Measurements from ENCODE around the gene NT5DC2. TPM values are rescaled to one million over a fixed set of nuclear protein-coding genes. Genes with fewer than 3 reads are reported as not detected.

The NT5DC2 gene
- polyA plus RNA-seq, 1 donor from 2014 or later: 1.4 TPM

GRCh38 chr3:52495777-52496602 lies 37.7 kb downstream of the NT5DC2 start:
- H3K27ac Mint-ChIP-seq: no peak overlapping the region
- H3K4me3 Mint-ChIP-seq: no peak overlapping the region
- peaks cover 1% of the 10 kb centered on the region for H3K27me3 Mint-ChIP-seq
- no peaks in the 10 kb centered on the region for H3K36me3 Mint-ChIP-seq
- H3K4me1 Mint-ChIP-seq: peaks cover 4 to 8% (median 6%) of the 10 kb centered on the region in 3 donors
- no peaks in the 10 kb centered on the region for H3K9me3 Mint-ChIP-seq

GRCh38 chr3:52494886-52495495 lies 38.7 kb downstream of the NT5DC2 start, which contains the start of gene STAB1:
STAB1 (plus strand) TSS chr3:52495338; CDS start chr3:52495414, 76 bp downstream.
- H3K4me3 Mint-ChIP-seq: peak within 1 kb of the TSS in 1 of 4 donors; percentile 47
- H3K27me3 Mint-ChIP-seq: peaks cover 1% of the 10 kb centered on the region
- H3K9me3 Mint-ChIP-seq: no peaks in the 10 kb centered on the region
- peaks cover 4 to 8% (median 6%) of the 10 kb centered on the region in 3 donors for H3K4me1 Mint-ChIP-seq
- no peaks in the 10 kb centered on the region for H3K36me3 Mint-ChIP-seq
- peak within 1 kb of the TSS in 1 of 3 donors; percentile 23 for H3K27ac Mint-ChIP-seq

GRCh38 chr3:52494445-52494844 lies 39.2 kb downstream of the NT5DC2 start:
- H3K4me1 Mint-ChIP-seq: peaks cover 4 to 8% (median 6%) of the 10 kb centered on the region in 3 donors
- H3K4me3 Mint-ChIP-seq: no peak overlapping the region
- no peaks in the 10 kb centered on the region for H3K36me3 Mint-ChIP-seq
- peak overlapping the region in 1 of 3 donors; percentile 23 for H3K27ac Mint-ChIP-seq
- peaks cover 1% of the 10 kb centered on the region for H3K27me3 Mint-ChIP-seq
- H3K9me3 Mint-ChIP-seq: no peaks in the 10 kb centered on the region

GRCh38 chr3:52493232-52494017 lies 40.2 kb downstream of the NT5DC2 start:
- no peak overlapping the region for H3K4me3 Mint-ChIP-seq
- H3K27me3 Mint-ChIP-seq: no peaks in the 10 kb centered on the region
- no peaks in the 10 kb centered on the region for H3K9me3 Mint-ChIP-seq
- no peaks in the 10 kb centered on the region for H3K36me3 Mint-ChIP-seq
- H3K27ac Mint-ChIP-seq: no peak overlapping the region
- H3K4me1 Mint-ChIP-seq: peaks cover under 1 to 2% (median 1%) of the 10 kb centered on the region in 3 donors

GRCh38 chr3:52492059-52492458 lies 41.6 kb downstream of the NT5DC2 start:
- H3K9me3 Mint-ChIP-seq: no peaks in the 10 kb centered on the region
- no peaks in the 10 kb centered on the region for H3K4me1 Mint-ChIP-seq
- no peaks in the 10 kb centered on the region for H3K27me3 Mint-ChIP-seq
- H3K36me3 Mint-ChIP-seq: no peaks in the 10 kb centered on the region
- H3K27ac Mint-ChIP-seq: no peak overlapping the region
- H3K4me3 Mint-ChIP-seq: no peak overlapping the region

GRCh38 chr3:52490939-52491526 lies 42.6 kb downstream of the NT5DC2 start:
- H3K4me1 Mint-ChIP-seq: no peaks in the 10 kb centered on the region
- H3K36me3 Mint-ChIP-seq: peaks cover 1% of the 10 kb centered on the region
- no peak overlapping the region for H3K4me3 Mint-ChIP-seq
- H3K9me3 Mint-ChIP-seq: no peaks in the 10 kb centered on the region
- H3K27me3 Mint-ChIP-seq: no peaks in the 10 kb centered on the region
- H3K27ac Mint-ChIP-seq: no peak overlapping the region

GRCh38 chr3:52490035-52490938 lies 43.4 kb downstream of the NT5DC2 start:
- Mint-ChIP-seq H3K9me3 (no peaks in the 10 kb centered on the region), H3K27me3 (no peaks in the 10 kb centered on the region), H3K27ac (peak overlapping the region in 1 of 3 donors; percentile 89), H3K36me3 (peaks cover 1% of the 10 kb centered on the region), H3K4me1 (no peaks in the 10 kb centered on the region), H3K4me3 (no peak overlapping the region)

GRCh38 chr3:52489453-52489852 lies 44.2 kb downstream of the NT5DC2 start:
- Mint-ChIP-seq H3K9me3 (no peaks in the 10 kb centered on the region), H3K4me3 (no peak overlapping the region), H3K27ac (no peak overlapping the region), H3K27me3 (no peaks in the 10 kb centered on the region), H3K4me1 (no peaks in the 10 kb centered on the region), H3K36me3 (peaks cover 1% of the 10 kb centered on the region)

- Mint-ChIP-seq H3K4me3 (no peak overlapping the region), H3K9me3 (no peaks in the 10 kb centered on the region), H3K27ac (no peak overlapping the region), H3K36me3 (peaks cover 1% of the 10 kb centered on the region), H3K27me3 (no peaks in the 10 kb centered on the region), H3K4me1 (no peaks in the 10 kb centered on the region)
These were observed 44.9 kb downstream of the NT5DC2 start for GRCh38 chr3:52488746-52489145.

- no peaks in the 10 kb centered on the region for H3K4me1 Mint-ChIP-seq
- H3K9me3 Mint-ChIP-seq: no peaks in the 10 kb centered on the region
- H3K27me3 Mint-ChIP-seq: no peaks in the 10 kb centered on the region
- H3K4me3 Mint-ChIP-seq: no peak overlapping the region
- peaks cover 1% of the 10 kb centered on the region for H3K36me3 Mint-ChIP-seq
- H3K27ac Mint-ChIP-seq: peak overlapping the region in 1 of 3 donors; percentile 17
These were observed 45.6 kb downstream of the NT5DC2 start for GRCh38 chr3:52487788-52488691.

- H3K4me1 Mint-ChIP-seq: no peaks in the 10 kb centered on the region
- H3K36me3 Mint-ChIP-seq: peaks cover 1% of the 10 kb centered on the region
- H3K27ac Mint-ChIP-seq: peak overlapping the region in 1 of 3 donors; percentile 14
- no peak overlapping the region for H3K4me3 Mint-ChIP-seq
- no peaks in the 10 kb centered on the region for H3K27me3 Mint-ChIP-seq
- no peaks in the 10 kb centered on the region for H3K9me3 Mint-ChIP-seq
These were observed 46.4 kb downstream of the NT5DC2 start for GRCh38 chr3:52487050-52487787.

GRCh38 chr3:52484680-52485461 lies 48.8 kb downstream of the NT5DC2 start:
- H3K36me3 Mint-ChIP-seq: peaks cover 5% of the 10 kb centered on the region
- H3K4me3 Mint-ChIP-seq: no peak overlapping the region
- H3K9me3 Mint-ChIP-seq: no peaks in the 10 kb centered on the region
- peak overlapping the region in 1 of 3 donors; percentile 31 for H3K27ac Mint-ChIP-seq
- H3K27me3 Mint-ChIP-seq: no peaks in the 10 kb centered on the region
- H3K4me1 Mint-ChIP-seq: no peaks in the 10 kb centered on the region
